Mammary epithelial cell (primary cell): ENCODE measurements around the gene MUC5B.

Experiments
- CTCF ChIP-seq, 2 donors: IDR thresholded peaks in 1 of 2; conservative IDR thresholded peaks in 1 of 2; 2 replicates each; pipeline ENCODE4 v1.5.1; 2011 to 2012; ENCODE audit warnings: inconsistent platforms in 2 of 2, low read length in 2 of 2, mild to moderate bottlenecking in 2 of 2, control low read depth in 1 of 2, low read depth in 1 of 2; ENCODE audit not compliant: insufficient read depth in 1 of 2; ENCODE audit errors: extremely low read depth in 1 of 2
- EZH2 ChIP-seq: IDR thresholded peaks from 2 replicates; pipeline ENCODE4 v1.6.1; 2012; ENCODE audit warnings: low read length, inconsistent platforms, borderline replicate concordance

DNA sequence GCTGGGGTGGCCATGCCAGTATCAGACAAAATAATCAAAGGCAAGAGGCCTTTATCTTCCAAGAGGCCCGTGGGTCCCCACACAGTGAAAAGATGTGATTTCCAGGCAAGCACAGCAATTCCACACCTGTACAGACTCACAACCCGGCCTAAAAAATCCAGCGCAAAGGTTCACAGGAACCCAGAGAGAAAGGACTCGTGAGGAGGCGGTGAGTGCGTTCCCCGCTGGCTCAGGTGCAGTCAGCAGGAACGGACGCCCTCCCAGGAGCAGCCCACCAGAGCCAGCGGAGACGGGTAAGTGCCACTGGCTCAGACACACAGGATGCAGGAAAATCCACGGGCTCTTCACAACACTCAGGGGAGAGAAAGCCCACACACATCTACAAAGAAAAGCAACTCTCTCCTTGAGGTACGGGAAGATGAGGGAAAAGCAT is 82.2 kb downstream of the MUC5B start:
- TF ChIP-seq EZH2 (no peak), CTCF (conservative IDR thresholded peaks at IDR 0.05 in 1 of 2, IDR thresholded peaks at IDR 0.05 in 1 of 2; ENCODE audit: extremely low read depth in 1 of 2, insufficient read depth in 1 of 2, low read depth in 1 of 2, low read length in 2 of 2) (no peak)
